Astrocyte (in vitro differentiated cells and primary cell): Measurements from ENCODE around the gene OCA2.

Experiments
- CTCF ChIP-seq: IDR thresholded peaks from 2 replicates; pipeline ENCODE4 v1.5.1; 2011; ENCODE audit warnings: low read depth, mild to moderate bottlenecking, inconsistent platforms, low read length, moderate library complexity; ENCODE audit not compliant: insufficient read depth
- EZH2 ChIP-seq: IDR thresholded peaks from 2 replicates; pipeline ENCODE4 v1.6.1; 2012; ENCODE audit warnings: mild to moderate bottlenecking, low read length, inconsistent platforms; ENCODE audit not compliant: insufficient read depth

GRCh38 chr15:27928386-27928785 is 170.7 kb downstream of the OCA2 start:
- no peak for TF ChIP-seq CTCF
- no peak for TF ChIP-seq EZH2
